DOHH2 (cell line): ENCODE measurements around the gene MICU2.

Source experiments
- H3F3A ChIP-seq: fragments of 200-600 bp; sonication (generic), shearing (Covaris generic); 2 replicates; pipeline ENCODE4 v1.6.0; 2016; ENCODE audit warnings: antibody characterized with exemption, mild to moderate bottlenecking; ENCODE audit not compliant: control insufficient read depth, insufficient read depth
- H3K27ac ChIP-seq: fragments of 200-600 bp; sonication (generic); 2 replicates; pipeline ENCODE4 v1.5.1; 2014; ENCODE audit warnings: low read depth, mild to moderate bottlenecking, low read length, moderate library complexity
- H3K27me3 ChIP-seq: fragments of 200-600 bp; sonication (generic); 2 replicates; pipeline ENCODE4 v1.6.1; 2014; ENCODE audit warnings: mild to moderate bottlenecking, low read length, mixed read lengths; ENCODE audit not compliant: control insufficient read depth
- H3K36me3 ChIP-seq: fragments of 200-600 bp; sonication (generic); 2 replicates; pipeline ENCODE4 v1.6.1; 2014; ENCODE audit warnings: mild to moderate bottlenecking, low read length, moderate library complexity, mixed read lengths; ENCODE audit not compliant: control insufficient read depth
- H3K4me1 ChIP-seq: fragments of 200-600 bp; sonication (generic); 2 replicates; pipeline ENCODE4 v1.6.1; 2014; ENCODE audit warnings: mild to moderate bottlenecking, low read length, mixed read lengths; ENCODE audit not compliant: control insufficient read depth
- H3K4me2 ChIP-seq: fragments of 200-600 bp; sonication (generic); 2 replicates; pipeline ENCODE4 v1.6.0; 2014; ENCODE audit warnings: mild to moderate bottlenecking, low read length, moderate library complexity
- H3K4me3 ChIP-seq: fragments of 200-600 bp; sonication (generic); 2 replicates; pipeline ENCODE4 v1.5.1; 2014; ENCODE audit warnings: mild to moderate bottlenecking, low read length, mixed read lengths
- H3K79me2 ChIP-seq: fragments of 200-600 bp; sonication (generic); 2 replicates; pipeline ENCODE4 v1.6.1; 2014; ENCODE audit warnings: mild to moderate bottlenecking, low read length, mixed read lengths; ENCODE audit not compliant: control insufficient read depth
- H3K9me2 ChIP-seq: fragments of 200-600 bp; sonication (generic); replicated peaks from 2 replicates; pipeline ENCODE4 v1.6.1; 2014; ENCODE audit warnings: mild to moderate bottlenecking, low read length, mixed read lengths; ENCODE audit not compliant: control insufficient read depth
- H3K9me3 ChIP-seq: fragments of 200-600 bp; sonication (generic); 2 replicates; pipeline ENCODE4 v1.6.1; 2014; ENCODE audit warnings: antibody characterized with exemption, low read length, mixed read lengths; ENCODE audit not compliant: control insufficient read depth, insufficient read depth
- H4K20me1 ChIP-seq: fragments of 200-600 bp; sonication (generic); 2 replicates; pipeline ENCODE4 v1.6.0; 2014; ENCODE audit warnings: low read depth, mild to moderate bottlenecking, antibody characterized with exemption, low read length, moderate library complexity; ENCODE audit not compliant: control insufficient read depth, insufficient read depth
- CTCF ChIP-seq: fragments of 200-600 bp; sonication (generic); IDR thresholded peaks from one replicate; pipeline ENCODE4 v1.5.1; 2014; ENCODE audit warnings: antibody characterized with exemption, mild to moderate bottlenecking, low read depth, low read length; ENCODE audit not compliant: poor library complexity, severe bottlenecking
- EZH2phosphoT487 ChIP-seq: fragments of 200-600 bp; sonication (generic); IDR thresholded peaks from 2 replicates; pipeline ENCODE4 v1.6.1; 2017; ENCODE audit warnings: borderline replicate concordance, mild to moderate bottlenecking, antibody characterized with exemption, low read length, moderate library complexity, mixed read lengths

MICU2 gene

GRCh38 chr13:21638319-21639282 lies 34.6 kb upstream of the MICU2 start:
- Histone ChIP-seq H3K9me3 (no peaks in the 10 kb centered on the region), H3F3A (no peaks in the 10 kb centered on the region), H3K4me2 (no peak overlapping the region), H3K4me1 (no peaks in the 10 kb centered on the region), H3K27ac (no peak overlapping the region), H3K79me2 (no peaks in the 10 kb centered on the region), H3K9me2 (no peaks in the 10 kb centered on the region), H3K4me3 (no peak overlapping the region), H4K20me1 (no peaks in the 10 kb centered on the region), H3K36me3 (no peaks in the 10 kb centered on the region), H3K27me3 (no peaks in the 10 kb centered on the region)
- TF ChIP-seq CTCF (peak; percentile 74), EZH2phosphoT487 (no peak)

- Histone ChIP-seq H3K9me3 (no peaks in the 10 kb centered on the region), H4K20me1 (no peaks in the 10 kb centered on the region), H3K79me2 (no peaks in the 10 kb centered on the region), H3K27ac (no peak overlapping the region), H3K9me2 (no peaks in the 10 kb centered on the region), H3K27me3 (no peaks in the 10 kb centered on the region), H3K36me3 (no peaks in the 10 kb centered on the region), H3F3A (no peaks in the 10 kb centered on the region), H3K4me3 (no peak overlapping the region), H3K4me2 (no peak overlapping the region), H3K4me1 (no peaks in the 10 kb centered on the region)
- TF ChIP-seq EZH2phosphoT487: no peak
- TF ChIP-seq CTCF: no peak
These were observed 33.3 kb upstream of the MICU2 start for GRCh38 chr13:21637296-21637695.

- no peaks in the 10 kb centered on the region for H3K36me3 ChIP-seq
- H4K20me1 ChIP-seq: no peaks in the 10 kb centered on the region
- no peak overlapping the region for H3K4me3 ChIP-seq
- no peak overlapping the region for H3K4me2 ChIP-seq
- H3K27me3 ChIP-seq: no peaks in the 10 kb centered on the region
- no peak for TF ChIP-seq CTCF
- TF ChIP-seq EZH2phosphoT487: no peak
- no peaks in the 10 kb centered on the region for H3K4me1 ChIP-seq
- no peak overlapping the region for H3K27ac ChIP-seq
- no peaks in the 10 kb centered on the region for H3F3A ChIP-seq
- no peaks in the 10 kb centered on the region for H3K79me2 ChIP-seq
- no peaks in the 10 kb centered on the region for H3K9me2 ChIP-seq
- no peaks in the 10 kb centered on the region for H3K9me3 ChIP-seq
These were observed 32.7 kb upstream of the MICU2 start for GRCh38 chr13:21636656-21637055.
